Kidney (tissue), 14 donors: ENCODE measurements around the gene BMP7. TPM values are rescaled to one million over a fixed set of nuclear protein-coding genes. Genes with fewer than 3 reads are reported as not detected.
A peak's percentile ranks its signal among the peaks of the same experiment; 100 is the strongest.

Experiments
- DNase-seq, 5 donors: peaks; one replicate each; pipeline ENCODE4 v3.0.0-alpha.2; 2013 to 2020
- FAIRE-seq: peaks from 2 replicates; lab custom pipeline; 2012; peaks lifted over from hg19 to GRCh38; lab: Jason Lieb, UNC
- H3K27ac ChIP-seq, 2 donors: one replicate each; pipeline ENCODE4 v1.7.0; 2013; ENCODE audit warnings: low read depth in 2 of 2, low read length in 2 of 2, inconsistent platforms in 1 of 2
- H3K27me3 ChIP-seq: one replicate; pipeline ENCODE4 v1.7.1; 2013; ENCODE audit warnings: low read length, inconsistent platforms; ENCODE audit not compliant: control insufficient read depth, insufficient read depth
- H3K36me3 ChIP-seq, 3 donors: one replicate each; pipeline versions ENCODE4 v1.7.0 to v1.7.1; 2013; ENCODE audit warnings: low read length in 3 of 3, control low read depth in 1 of 3, inconsistent platforms in 1 of 3; ENCODE audit not compliant: insufficient read depth in 3 of 3, control insufficient read depth in 2 of 3
- H3K4me1 ChIP-seq, 3 donors: one replicate each; pipeline versions ENCODE4 v1.7.0 to v1.7.1; 2013; ENCODE audit warnings: low read length in 3 of 3, inconsistent platforms in 1 of 3, low read depth in 1 of 3; ENCODE audit not compliant: control insufficient read depth in 2 of 3, insufficient read depth in 2 of 3
- H3K4me3 ChIP-seq, 3 donors: one replicate each; pipeline versions ENCODE4 v1.7.0 to v1.8.1; 2013; ENCODE audit warnings: low read length in 3 of 3, control low read depth in 1 of 3, inconsistent platforms in 1 of 3
- H3K9ac ChIP-seq, 3 donors: one replicate each; pipeline versions ENCODE4 v1.7.0 to v1.7.1; 2013; ENCODE audit warnings: low read length in 3 of 3, control low read depth in 1 of 3, inconsistent platforms in 1 of 3
- H3K9me3 ChIP-seq, 3 donors: one replicate each; pipeline versions ENCODE4 v1.7.0 to v1.7.1; 2013; ENCODE audit warnings: low read length in 3 of 3, control low read depth in 1 of 3, inconsistent platforms in 1 of 3; ENCODE audit not compliant: control insufficient read depth in 2 of 3, insufficient read depth in 1 of 3
- CTCF ChIP-seq: IDR thresholded peaks from 3 replicates; pipeline ENCODE4 v1.5.1; 2012; ENCODE audit warnings: mild to moderate bottlenecking, moderate library complexity, borderline replicate concordance; ENCODE audit not compliant: insufficient read depth; ENCODE audit errors: extremely low read depth
- intact Hi-C: fragments of 100-400 bp; cut with DNase I; formaldehyde crosslinking; loops from one replicate; pipeline ENCODE4 v1.11.1; 2022
- polyA plus RNA-seq: library from polyadenylated mRNA; stranded (reverse); fragments of 350-450 nt; fragmentation: Illumina TruSeq; extraction: RNeasy Lipid Tissue Mini Kit (QIAGEN cat#74804); gene quantifications from one replicate; pipeline ENCODE4 v1.2.3, GENCODE V29; 2014; ENCODE audit warnings: low read depth, low replicate concordance; ENCODE audit not compliant: insufficient read depth
- total RNA-seq: library from RNA; stranded (reverse); fragmentation: NEBNext Ultra II Directional; extraction: Animal tissue kit (Norgen Biotek cat#: 25700); gene quantifications from one replicate; pipeline ENCODE4 v1.2.1, GENCODE V29; 2021
- donor health status: control.
- donor health status: control.
- donor health status: control.
- donor health status: control.
- donor health status: control.
- donor health status: DM: yes; HTN: yes; CAD: no.
- donor health status: Normal renal cell carcinoma (clear cell type).

Gene BMP7
- total and polyA plus RNA-seq, 2 donors from 2014 or later: 1.6 to 11.3 TPM

- H3K9ac ChIP-seq: no peak overlapping the region
- TF ChIP-seq CTCF: no peak
- intact Hi-C loops: no loop called here
- H3K4me1 ChIP-seq: peaks cover 0 to 9% (median 3%) of the 10 kb centered on the region in 3 donors
- DNase-seq: no peak
- H3K36me3 ChIP-seq: no peaks in the 10 kb centered on the region
- FAIRE-seq: no peak
- no peak overlapping the region for H3K27ac ChIP-seq
- H3K9me3 ChIP-seq: no peaks in the 10 kb centered on the region
- no peaks in the 10 kb centered on the region for H3K27me3 ChIP-seq
- no peak overlapping the region for H3K4me3 ChIP-seq
These were observed 25.3 kb upstream of the BMP7 start for GRCh38 chr20:57291694-57292093.

- no peaks in the 10 kb centered on the region for H3K27me3 ChIP-seq
- no peak overlapping the region for H3K4me3 ChIP-seq
- no peak overlapping the region for H3K9ac ChIP-seq
- H3K27ac ChIP-seq: no peak overlapping the region
- peaks cover 0 to 9% (median 3%) of the 10 kb centered on the region in 3 donors for H3K4me1 ChIP-seq
- no peaks in the 10 kb centered on the region for H3K36me3 ChIP-seq
- intact Hi-C loops: no loop called here
- DNase-seq: peak in 1 of 5 donors; percentile 35
- no peak for FAIRE-seq
- TF ChIP-seq CTCF: no peak
- no peaks in the 10 kb centered on the region for H3K9me3 ChIP-seq
These were observed 24.6 kb upstream of the BMP7 start for GRCh38 chr20:57291003-57291402.

GRCh38 chr20:57290178-57290484 lies 23.7 kb upstream of the BMP7 start:
- Histone ChIP-seq H3K36me3 (no peaks in the 10 kb centered on the region), H3K4me3 (no peak overlapping the region), H3K27me3 (no peaks in the 10 kb centered on the region), H3K9ac (no peak overlapping the region), H3K9me3 (no peaks in the 10 kb centered on the region), H3K27ac (no peak overlapping the region), H3K4me1 (peaks cover 0 to 9% (median 3%) of the 10 kb centered on the region in 3 donors)
- DNase-seq: peak in 1 of 5 donors; percentile 27
- FAIRE-seq: no peak
- intact Hi-C loops: no loop called here
- no peak for TF ChIP-seq CTCF
